HEK293 (cell line): ENCODE data around the gene TEP1.

Source experiments
- IKZF3 ChIP-seq: fragments of 450-650 bp; IDR thresholded peaks from 2 replicates; pipeline ENCODE4 v1.5.0; 2018; ENCODE audit warnings: missing biosample characterization, mild to moderate bottlenecking, missing genetic modification characterization, moderate library complexity
- KLF1 ChIP-seq: fragments of 450-650 bp; formaldehyde crosslinking; IDR thresholded peaks from 2 replicates; pipeline ENCODE4 v1.5.1; 2016; ENCODE audit warnings: missing biosample characterization, missing genetic modification characterization
- KLF10 ChIP-seq: fragments of 450-650 bp; IDR thresholded peaks from 2 replicates; pipeline ENCODE4 v1.5.1; 2018; ENCODE audit warnings: missing biosample characterization, mild to moderate bottlenecking, missing genetic modification characterization
- KLF8 ChIP-seq: fragments of 450-650 bp; formaldehyde crosslinking; IDR thresholded peaks from 2 replicates; pipeline ENCODE4 v1.5.1; 2016; ENCODE audit warnings: missing biosample characterization, missing genetic modification characterization
- MZF1 ChIP-seq: fragments of 450-650 bp; formaldehyde crosslinking; IDR thresholded peaks from 2 replicates; pipeline ENCODE4 v1.5.1; 2017; ENCODE audit warnings: missing biosample characterization, missing genetic modification characterization, borderline replicate concordance
- TRIM28 ChIP-seq: IDR thresholded peaks from 2 replicates; pipeline ENCODE4 v1.6.1; 2011; ENCODE audit warnings: low read length, control low read depth, borderline replicate concordance
- YY2 ChIP-seq: fragments of 450-650 bp; formaldehyde crosslinking; IDR thresholded peaks from 2 replicates; pipeline ENCODE4 v1.5.1; 2016; ENCODE audit warnings: missing biosample characterization, missing genetic modification characterization
- ZBTB8A ChIP-seq: fragments of 450-650 bp; formaldehyde crosslinking; IDR thresholded peaks from 2 replicates; pipeline ENCODE4 v1.5.1; 2016; ENCODE audit warnings: missing biosample characterization, missing genetic modification characterization
- ZNF112 ChIP-seq: fragments of 450-650 bp; formaldehyde crosslinking; IDR thresholded peaks from 2 replicates; pipeline ENCODE4 v1.5.0; 2017; ENCODE audit warnings: missing biosample characterization, missing genetic modification characterization
- ZNF2 ChIP-seq: fragments of 450-650 bp; formaldehyde crosslinking; IDR thresholded peaks from 2 replicates; pipeline ENCODE4 v1.5.1; 2016; ENCODE audit warnings: missing biosample characterization, missing genetic modification characterization
- ZNF214 ChIP-seq: fragments of 450-650 bp; formaldehyde crosslinking; IDR thresholded peaks from 2 replicates; pipeline ENCODE4 v1.5.1; 2017; ENCODE audit warnings: missing biosample characterization, mild to moderate bottlenecking, missing genetic modification characterization, borderline replicate concordance
- ZNF24 ChIP-seq: fragments of 450-650 bp; formaldehyde crosslinking; IDR thresholded peaks from 2 replicates; pipeline ENCODE4 v1.5.1; 2016; ENCODE audit warnings: missing biosample characterization, missing genetic modification characterization
- ZNF324 ChIP-seq: fragments of 450-650 bp; formaldehyde crosslinking; IDR thresholded peaks from 2 replicates; pipeline ENCODE4 v1.5.1; 2016; ENCODE audit warnings: missing biosample characterization, missing genetic modification characterization
- ZNF394 ChIP-seq: fragments of 450-650 bp; formaldehyde crosslinking; IDR thresholded peaks from 2 replicates; pipeline ENCODE4 v1.5.1; 2016; ENCODE audit warnings: missing biosample characterization, missing genetic modification characterization, mild to moderate bottlenecking, moderate library complexity, borderline replicate concordance
- ZNF548 ChIP-seq: fragments of 450-650 bp; formaldehyde crosslinking; IDR thresholded peaks from 2 replicates; pipeline ENCODE4 v1.5.1; 2016; ENCODE audit warnings: missing biosample characterization, missing genetic modification characterization
- ZNF558 ChIP-seq: fragments of 450-650 bp; formaldehyde crosslinking; IDR thresholded peaks from 2 replicates; pipeline ENCODE4 v1.5.1; 2016; ENCODE audit warnings: missing biosample characterization, missing genetic modification characterization
- ZNF600 ChIP-seq: fragments of 450-650 bp; formaldehyde crosslinking; IDR thresholded peaks from 2 replicates; pipeline ENCODE4 v1.5.1; 2016; ENCODE audit warnings: missing biosample characterization, missing genetic modification characterization
- ZNF610 ChIP-seq: fragments of 450-650 bp; formaldehyde crosslinking; IDR thresholded peaks from 2 replicates; pipeline ENCODE4 v1.5.1; 2016; ENCODE audit warnings: missing biosample characterization, missing genetic modification characterization, borderline replicate concordance
- ZNF623 ChIP-seq: fragments of 450-650 bp; formaldehyde crosslinking; IDR thresholded peaks from 2 replicates; pipeline ENCODE4 v1.5.1; 2016; ENCODE audit warnings: missing biosample characterization, missing genetic modification characterization
- ZNF629 ChIP-seq: fragments of 450-650 bp; formaldehyde crosslinking; IDR thresholded peaks from 2 replicates; pipeline ENCODE4 v1.5.1; 2017; ENCODE audit warnings: missing biosample characterization, missing genetic modification characterization
- ZNF76 ChIP-seq: fragments of 450-650 bp; formaldehyde crosslinking; IDR thresholded peaks from 2 replicates; pipeline ENCODE4; 2016; ENCODE audit warnings: low read depth, missing biosample characterization, missing genetic modification characterization, borderline replicate concordance
- ZSCAN30 ChIP-seq: fragments of 450-650 bp; IDR thresholded peaks from 2 replicates; pipeline ENCODE4 v1.5.1; 2018; ENCODE audit warnings: missing biosample characterization, mild to moderate bottlenecking, missing genetic modification characterization, moderate library complexity
- TF ChIP-seq, protein P1 (sequence below): fragments of 450-650 bp; formaldehyde crosslinking; IDR thresholded peaks from 2 replicates; pipeline ENCODE4 v1.5.1; 2016; ENCODE audit warnings: missing biosample characterization, missing genetic modification characterization
- TF ChIP-seq, protein P2 (sequence below): fragments of 450-650 bp; formaldehyde crosslinking; IDR thresholded peaks from 2 replicates; pipeline ENCODE4 v1.5.1; 2016; ENCODE audit warnings: missing biosample characterization, missing genetic modification characterization
- TF ChIP-seq, protein P3 (sequence below): fragments of 450-650 bp; formaldehyde crosslinking; optimal IDR thresholded peaks from 2 replicates; pipeline ENCODE3; 2016; ENCODE audit warnings: missing biosample characterization, mild to moderate bottlenecking, missing genetic modification characterization
- TF ChIP-seq, protein P4 (sequence below): fragments of 450-650 bp; formaldehyde crosslinking; IDR thresholded peaks from 2 replicates; pipeline ENCODE4 v1.5.1; 2017; ENCODE audit warnings: missing biosample characterization, missing genetic modification characterization
- TF ChIP-seq, protein P5 (sequence below): fragments of 450-650 bp; formaldehyde crosslinking; IDR thresholded peaks from 2 replicates; pipeline ENCODE4 v1.5.1; 2016; ENCODE audit warnings: missing biosample characterization, missing genetic modification characterization, borderline replicate concordance

The TEP1 gene

DNA sequence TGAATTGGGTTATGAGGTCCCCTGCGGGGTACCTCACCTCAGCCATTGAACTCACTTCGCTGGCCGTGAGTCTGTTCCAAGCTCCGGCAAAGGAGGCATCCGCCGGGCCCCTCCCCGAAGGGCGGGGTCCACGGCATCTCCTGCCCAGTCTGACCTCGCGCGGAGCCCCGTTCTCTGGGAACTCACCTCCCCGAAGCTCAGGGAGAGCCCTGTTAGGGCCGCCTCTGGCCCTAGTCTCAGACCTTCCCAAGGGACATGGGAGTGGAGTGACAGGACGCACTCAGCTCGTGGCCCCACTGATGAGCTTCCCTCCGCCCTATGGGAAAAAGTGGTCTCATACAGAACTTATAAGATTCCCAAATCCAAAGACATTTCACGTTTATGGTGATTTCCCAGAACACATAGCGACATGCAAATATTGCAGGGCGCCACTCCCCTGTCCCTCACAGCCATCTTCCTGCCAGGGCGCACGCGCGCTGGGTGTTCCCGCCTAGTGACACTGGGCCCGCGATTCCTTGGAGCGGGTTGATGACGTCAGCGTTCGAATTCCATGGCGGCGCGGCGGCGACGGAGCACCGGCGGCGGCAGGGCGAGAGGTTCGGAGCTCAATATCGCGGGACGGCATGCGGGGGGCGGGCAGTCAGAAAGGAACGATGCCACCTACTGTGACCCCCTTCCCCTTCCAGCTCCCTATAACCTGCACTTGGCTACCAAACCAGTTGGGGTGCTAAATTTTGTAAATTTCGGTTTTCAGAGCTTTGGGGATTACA is 70.0 kb downstream of the TEP1 start, which contains the start of gene PARP2 (continued):
- TF ChIP-seq, protein P1, sequence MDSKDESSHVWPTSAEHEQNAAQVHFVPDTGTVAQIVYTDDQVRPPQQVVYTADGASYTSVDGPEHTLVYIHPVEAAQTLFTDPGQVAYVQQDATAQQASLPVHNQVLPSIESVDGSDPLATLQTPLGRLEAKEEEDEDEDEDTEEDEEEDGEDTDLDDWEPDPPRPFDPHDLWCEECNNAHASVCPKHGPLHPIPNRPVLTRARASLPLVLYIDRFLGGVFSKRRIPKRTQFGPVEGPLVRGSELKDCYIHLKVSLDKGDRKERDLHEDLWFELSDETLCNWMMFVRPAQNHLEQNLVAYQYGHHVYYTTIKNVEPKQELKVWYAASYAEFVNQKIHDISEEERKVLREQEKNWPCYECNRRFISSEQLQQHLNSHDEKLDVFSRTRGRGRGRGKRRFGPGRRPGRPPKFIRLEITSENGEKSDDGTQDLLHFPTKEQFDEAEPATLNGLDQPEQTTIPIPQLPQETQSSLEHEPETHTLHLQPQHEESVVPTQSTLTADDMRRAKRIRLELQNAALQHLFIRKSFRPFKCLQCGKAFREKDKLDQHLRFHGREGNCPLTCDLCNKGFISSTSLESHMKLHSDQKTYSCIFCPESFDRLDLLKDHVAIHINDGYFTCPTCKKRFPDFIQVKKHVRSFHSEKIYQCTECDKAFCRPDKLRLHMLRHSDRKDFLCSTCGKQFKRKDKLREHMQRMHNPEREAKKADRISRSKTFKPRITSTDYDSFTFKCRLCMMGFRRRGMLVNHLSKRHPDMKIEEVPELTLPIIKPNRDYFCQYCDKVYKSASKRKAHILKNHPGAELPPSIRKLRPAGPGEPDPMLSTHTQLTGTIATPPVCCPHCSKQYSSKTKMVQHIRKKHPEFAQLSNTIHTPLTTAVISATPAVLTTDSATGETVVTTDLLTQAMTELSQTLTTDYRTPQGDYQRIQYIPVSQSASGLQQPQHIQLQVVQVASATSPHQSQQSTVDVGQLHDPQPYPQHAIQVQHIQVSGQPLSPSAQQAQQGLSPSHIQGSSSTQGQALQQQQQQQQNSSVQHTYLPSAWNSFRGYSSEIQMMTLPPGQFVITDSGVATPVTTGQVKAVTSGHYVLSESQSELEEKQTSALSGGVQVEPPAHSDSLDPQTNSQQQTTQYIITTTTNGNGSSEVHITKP (tag by site-specific recombination) = peak; percentile 84
- TF ChIP-seq ZNF623 (tag by site-specific recombination) (no peak), ZNF394 (peak; percentile 30; the same call in 1 of the 2 replicates), ZNF610 (tag by site-specific recombination) (0 out of 2 replicates have a peak, but pooled peaks have one; percentile 29), TRIM28 (peak; percentile 87), ZNF548 (peak; percentile 87; the same call in 1 of the 2 replicates), ZNF629 (tag by site-specific recombination) (peak; percentile 95), ZSCAN30 (tag by site-specific recombination) (peak; percentile 42; the same call in 1 of the 2 replicates), ZNF214 (no peak), KLF10 (tag by site-specific recombination) (peak; percentile 49; the same call in 1 of the 2 replicates), ZNF558 (tag by site-specific recombination) (0 out of 2 replicates have a peak, but pooled peaks have one; percentile 22), ZNF76 (tag by site-specific recombination) (peak; percentile 98), ZNF600 (tag by site-specific recombination) (0 out of 2 replicates have a peak, but pooled peaks have one; percentile 43), ZBTB8A (tag by site-specific recombination) (peak; percentile 99), ZNF324 (peak; percentile 38), KLF1 (tag by site-specific recombination) (peak; percentile 80; the same call in 1 of the 2 replicates), ZNF112 (tag by site-specific recombination) (no peak), IKZF3 (peak; percentile 100), KLF8 (tag by site-specific recombination) (peak; percentile 81), ZNF2 (tag by site-specific recombination) (no peak), ZNF24 (tag by site-specific recombination) (0 out of 2 replicates have a peak, but pooled peaks have one; percentile 70), YY2 (tag by site-specific recombination) (peak; percentile 85), MZF1 (tag by site-specific recombination) (0 out of 2 replicates have a peak, but pooled peaks have one; percentile 15)
- TF ChIP-seq, protein P2, sequence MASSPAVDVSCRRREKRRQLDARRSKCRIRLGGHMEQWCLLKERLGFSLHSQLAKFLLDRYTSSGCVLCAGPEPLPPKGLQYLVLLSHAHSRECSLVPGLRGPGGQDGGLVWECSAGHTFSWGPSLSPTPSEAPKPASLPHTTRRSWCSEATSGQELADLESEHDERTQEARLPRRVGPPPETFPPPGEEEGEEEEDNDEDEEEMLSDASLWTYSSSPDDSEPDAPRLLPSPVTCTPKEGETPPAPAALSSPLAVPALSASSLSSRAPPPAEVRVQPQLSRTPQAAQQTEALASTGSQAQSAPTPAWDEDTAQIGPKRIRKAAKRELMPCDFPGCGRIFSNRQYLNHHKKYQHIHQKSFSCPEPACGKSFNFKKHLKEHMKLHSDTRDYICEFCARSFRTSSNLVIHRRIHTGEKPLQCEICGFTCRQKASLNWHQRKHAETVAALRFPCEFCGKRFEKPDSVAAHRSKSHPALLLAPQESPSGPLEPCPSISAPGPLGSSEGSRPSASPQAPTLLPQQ (tag by site-specific recombination) = peak; percentile 98
- TF ChIP-seq, protein P3, sequence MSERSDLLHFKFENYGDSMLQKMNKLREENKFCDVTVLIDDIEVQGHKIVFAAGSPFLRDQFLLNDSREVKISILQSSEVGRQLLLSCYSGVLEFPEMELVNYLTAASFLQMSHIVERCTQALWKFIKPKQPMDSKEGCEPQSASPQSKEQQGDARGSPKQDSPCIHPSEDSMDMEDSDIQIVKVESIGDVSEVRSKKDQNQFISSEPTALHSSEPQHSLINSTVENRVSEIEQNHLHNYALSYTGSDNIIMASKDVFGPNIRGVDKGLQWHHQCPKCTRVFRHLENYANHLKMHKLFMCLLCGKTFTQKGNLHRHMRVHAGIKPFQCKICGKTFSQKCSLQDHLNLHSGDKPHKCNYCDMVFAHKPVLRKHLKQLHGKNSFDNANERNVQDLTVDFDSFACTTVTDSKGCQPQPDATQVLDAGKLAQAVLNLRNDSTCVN (tag by site-specific recombination) = peak; percentile 65
- TF ChIP-seq, protein P4, sequence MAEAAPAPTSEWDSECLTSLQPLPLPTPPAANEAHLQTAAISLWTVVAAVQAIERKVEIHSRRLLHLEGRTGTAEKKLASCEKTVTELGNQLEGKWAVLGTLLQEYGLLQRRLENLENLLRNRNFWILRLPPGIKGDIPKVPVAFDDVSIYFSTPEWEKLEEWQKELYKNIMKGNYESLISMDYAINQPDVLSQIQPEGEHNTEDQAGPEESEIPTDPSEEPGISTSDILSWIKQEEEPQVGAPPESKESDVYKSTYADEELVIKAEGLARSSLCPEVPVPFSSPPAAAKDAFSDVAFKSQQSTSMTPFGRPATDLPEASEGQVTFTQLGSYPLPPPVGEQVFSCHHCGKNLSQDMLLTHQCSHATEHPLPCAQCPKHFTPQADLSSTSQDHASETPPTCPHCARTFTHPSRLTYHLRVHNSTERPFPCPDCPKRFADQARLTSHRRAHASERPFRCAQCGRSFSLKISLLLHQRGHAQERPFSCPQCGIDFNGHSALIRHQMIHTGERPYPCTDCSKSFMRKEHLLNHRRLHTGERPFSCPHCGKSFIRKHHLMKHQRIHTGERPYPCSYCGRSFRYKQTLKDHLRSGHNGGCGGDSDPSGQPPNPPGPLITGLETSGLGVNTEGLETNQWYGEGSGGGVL (tag by site-specific recombination) = peak; percentile 42; the same call in 1 of the 2 replicates
- TF ChIP-seq, protein P5, sequence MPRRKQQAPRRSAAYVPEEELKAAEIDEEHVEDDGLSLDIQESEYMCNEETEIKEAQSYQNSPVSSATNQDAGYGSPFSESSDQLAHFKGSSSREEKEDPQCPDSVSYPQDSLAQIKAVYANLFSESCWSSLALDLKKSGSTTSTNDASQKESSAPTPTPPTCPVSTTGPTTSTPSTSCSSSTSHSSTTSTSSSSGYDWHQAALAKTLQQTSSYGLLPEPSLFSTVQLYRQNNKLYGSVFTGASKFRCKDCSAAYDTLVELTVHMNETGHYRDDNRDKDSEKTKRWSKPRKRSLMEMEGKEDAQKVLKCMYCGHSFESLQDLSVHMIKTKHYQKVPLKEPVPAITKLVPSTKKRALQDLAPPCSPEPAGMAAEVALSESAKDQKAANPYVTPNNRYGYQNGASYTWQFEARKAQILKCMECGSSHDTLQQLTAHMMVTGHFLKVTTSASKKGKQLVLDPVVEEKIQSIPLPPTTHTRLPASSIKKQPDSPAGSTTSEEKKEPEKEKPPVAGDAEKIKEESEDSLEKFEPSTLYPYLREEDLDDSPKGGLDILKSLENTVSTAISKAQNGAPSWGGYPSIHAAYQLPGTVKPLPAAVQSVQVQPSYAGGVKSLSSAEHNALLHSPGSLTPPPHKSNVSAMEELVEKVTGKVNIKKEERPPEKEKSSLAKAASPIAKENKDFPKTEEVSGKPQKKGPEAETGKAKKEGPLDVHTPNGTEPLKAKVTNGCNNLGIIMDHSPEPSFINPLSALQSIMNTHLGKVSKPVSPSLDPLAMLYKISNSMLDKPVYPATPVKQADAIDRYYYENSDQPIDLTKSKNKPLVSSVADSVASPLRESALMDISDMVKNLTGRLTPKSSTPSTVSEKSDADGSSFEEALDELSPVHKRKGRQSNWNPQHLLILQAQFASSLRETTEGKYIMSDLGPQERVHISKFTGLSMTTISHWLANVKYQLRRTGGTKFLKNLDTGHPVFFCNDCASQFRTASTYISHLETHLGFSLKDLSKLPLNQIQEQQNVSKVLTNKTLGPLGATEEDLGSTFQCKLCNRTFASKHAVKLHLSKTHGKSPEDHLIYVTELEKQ (tag by site-specific recombination) = peak; percentile 54; the same call in 1 of the 2 replicates
